DMS 273 (cell line): ENCODE measurements around the gene CBR1.

Experiments
- DNase-seq: peaks from one replicate; lab custom pipeline; 2025; ENCODE audit not compliant: unreplicated experiment; lab: John Stamatoyannopoulos, UW

The CBR1 gene

GRCh38 chr21:36113647-36114428 is 44.0 kb downstream of the CBR1 start:
- DNase-seq: no peak

DNA sequence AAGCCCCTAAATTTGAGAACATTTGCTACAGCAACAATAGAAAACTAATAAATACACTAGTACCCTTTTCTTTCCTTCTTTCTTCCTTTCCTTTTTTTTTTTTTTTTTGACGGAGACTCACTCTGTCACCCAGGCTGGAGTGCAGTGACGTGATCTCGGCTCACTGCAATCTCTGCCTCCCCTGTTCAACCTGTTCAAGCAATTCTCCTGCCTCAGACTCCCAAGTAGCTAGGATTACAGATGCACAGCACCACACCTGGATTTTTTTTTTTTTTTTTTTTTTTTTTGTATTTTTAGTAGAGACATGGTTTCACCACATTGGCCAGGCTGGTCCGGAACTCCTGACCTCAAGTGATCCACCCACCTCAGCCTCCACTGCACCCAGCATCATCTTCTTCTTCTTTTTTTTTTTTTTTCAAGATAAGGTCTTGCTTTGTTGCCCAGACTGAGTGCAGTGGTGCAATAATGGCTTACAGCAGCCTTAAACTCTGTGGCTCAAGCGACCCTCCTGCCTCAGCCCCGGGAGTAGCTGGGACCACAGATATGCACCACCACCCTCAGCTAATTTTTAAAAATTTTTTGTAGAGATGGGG is 45.4 kb downstream of the CBR1 start:
- DNase-seq: no peak

GRCh38 chr21:36117286-36117741 is 47.5 kb downstream of the CBR1 start:
- DNase-seq: no peak

- no peak for DNase-seq
Measured at GRCh38 chr21:36120304-36120888, 50.6 kb downstream of the CBR1 start.
